ENCODE results near the gene PLEKHO2.
A peak's percentile ranks its signal among the peaks of the same experiment; 100 is the strongest.

Gene PLEKHO2

GRCh38 chr15:64858021-64858575 is 16.4 kb downstream of the PLEKHO2 start:
- DNase-seq = no peak

DNA sequence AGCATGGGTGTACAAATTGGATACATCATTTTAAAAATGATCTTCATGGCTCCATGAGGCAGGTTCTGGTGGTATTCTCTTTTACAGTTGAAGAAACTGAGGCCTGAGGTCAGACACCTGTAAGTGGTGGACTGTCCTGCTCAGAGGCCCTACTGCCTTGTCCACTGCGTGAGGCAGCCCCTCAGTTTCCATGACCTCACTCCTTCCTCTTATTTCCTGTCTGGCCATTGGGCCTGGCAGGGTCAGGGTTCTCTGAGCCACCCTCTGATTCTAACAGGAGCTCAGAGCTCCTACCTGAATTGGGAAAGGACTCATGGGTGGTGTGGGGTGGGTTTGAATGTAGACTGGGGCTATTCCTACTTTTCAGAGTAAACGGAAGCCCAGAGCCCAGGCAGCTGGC is 17.5 kb downstream of the PLEKHO2 start:
- no peak for DNase-seq

GRCh38 chr15:64861331-64861730 is 19.6 kb downstream of the PLEKHO2 start:
- no peak for DNase-seq

- DNase-seq = no peak
These were observed 20.2 kb downstream of the PLEKHO2 start for GRCh38 chr15:64861960-64862359.

DNA sequence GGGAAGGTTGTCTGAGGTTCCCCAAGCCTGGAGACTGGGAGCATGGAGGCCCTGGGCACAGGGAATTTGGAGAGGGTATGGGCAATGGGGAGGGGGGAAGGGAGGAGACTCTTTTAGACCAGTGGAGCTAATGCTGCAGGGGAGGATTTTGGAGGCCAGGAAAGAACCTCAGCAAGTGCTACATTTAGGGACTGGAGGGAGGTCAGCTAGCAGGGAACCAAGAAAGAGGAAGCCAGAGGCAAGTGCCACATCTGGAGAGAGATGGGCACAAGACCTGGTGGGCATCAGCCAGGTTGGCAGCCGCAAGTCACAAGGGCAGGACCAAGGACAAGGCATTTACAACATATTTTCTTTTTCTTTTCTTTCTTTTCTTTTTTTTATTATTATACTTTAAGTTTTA is 20.7 kb downstream of the PLEKHO2 start:
- DNase-seq = no peak

GRCh38 chr15:64864068-64864467 is 22.4 kb downstream of the PLEKHO2 start:
- DNase-seq = no peak

DNA sequence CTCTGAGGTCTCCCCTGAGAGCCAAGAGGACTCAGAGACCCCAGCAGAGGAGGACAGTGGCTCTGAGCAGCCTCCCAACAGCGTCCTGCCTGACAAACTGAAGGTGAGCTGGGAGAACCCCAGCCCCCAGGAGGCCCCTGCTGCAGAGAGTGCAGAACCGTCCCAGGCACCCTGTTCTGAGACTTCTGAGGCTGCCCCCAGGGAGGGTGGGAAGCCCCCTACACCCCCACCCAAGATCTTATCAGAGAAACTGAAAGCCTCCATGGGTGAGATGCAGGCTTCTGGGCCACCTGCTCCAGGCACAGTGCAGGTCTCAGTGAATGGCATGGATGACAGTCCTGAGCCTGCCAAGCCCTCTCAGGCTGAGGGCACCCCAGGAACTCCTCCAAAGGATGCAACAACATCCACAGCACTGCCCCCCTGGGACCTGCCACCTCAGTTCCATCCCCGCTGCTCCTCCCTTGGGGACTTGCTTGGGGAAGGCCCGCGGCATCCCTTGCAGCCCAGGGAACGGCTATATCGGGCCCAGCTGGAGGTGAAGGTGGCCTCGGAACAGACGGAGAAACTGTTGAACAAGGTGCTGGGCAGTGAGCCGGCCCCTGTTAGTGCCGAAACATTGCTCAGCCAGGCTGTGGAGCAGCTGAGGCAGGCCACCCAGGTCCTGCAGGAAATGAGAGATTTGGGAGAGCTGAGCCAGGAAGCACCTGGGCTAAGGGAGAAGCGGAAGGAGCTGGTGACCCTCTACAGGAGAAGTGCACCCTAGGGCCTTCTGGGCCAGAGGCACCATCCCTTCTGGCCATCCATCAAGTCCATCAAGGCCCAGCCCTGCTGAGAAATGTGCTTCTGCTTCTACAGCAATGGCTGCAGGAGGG is 23.6 kb downstream of the PLEKHO2 start:
- no peak for DNase-seq

GRCh38 chr15:64865998-64866520 is 24.3 kb downstream of the PLEKHO2 start:
- no peak for DNase-seq

- DNase-seq = no peak
These were observed 27.8 kb downstream of the PLEKHO2 start for GRCh38 chr15:64869501-64869900.

- no peak for DNase-seq
These were observed 28.6 kb downstream of the PLEKHO2 start for GRCh38 chr15:64870353-64870752.

DNA sequence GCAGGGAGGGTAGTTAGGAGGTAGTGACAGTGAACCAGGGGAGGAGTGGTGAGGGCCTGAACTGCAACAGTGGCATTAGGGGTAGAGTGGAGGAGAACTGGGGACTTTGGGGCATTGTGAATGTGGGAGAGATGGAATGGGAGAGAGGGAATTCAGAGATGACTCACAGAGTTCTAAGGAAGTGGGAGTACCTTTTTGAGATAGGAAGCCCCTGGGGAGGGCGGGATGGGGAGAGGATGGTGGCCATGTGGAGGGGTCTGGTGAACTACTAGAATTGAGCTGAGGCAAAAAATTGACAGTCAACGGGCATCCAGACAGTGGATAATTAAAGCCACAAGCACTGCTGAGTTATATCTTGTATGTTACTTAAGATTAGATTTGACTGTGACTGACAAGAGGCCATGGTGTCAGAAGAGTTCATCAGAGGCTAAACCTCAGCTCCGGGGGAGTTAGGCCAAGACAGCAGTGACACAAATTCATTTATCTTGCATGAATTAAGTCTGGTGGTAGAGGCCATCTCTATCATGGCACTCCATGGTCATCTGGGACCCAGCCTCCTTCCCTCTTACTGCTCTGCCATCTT is 34.0 kb downstream of the PLEKHO2 start:
- no peak for DNase-seq

DNA sequence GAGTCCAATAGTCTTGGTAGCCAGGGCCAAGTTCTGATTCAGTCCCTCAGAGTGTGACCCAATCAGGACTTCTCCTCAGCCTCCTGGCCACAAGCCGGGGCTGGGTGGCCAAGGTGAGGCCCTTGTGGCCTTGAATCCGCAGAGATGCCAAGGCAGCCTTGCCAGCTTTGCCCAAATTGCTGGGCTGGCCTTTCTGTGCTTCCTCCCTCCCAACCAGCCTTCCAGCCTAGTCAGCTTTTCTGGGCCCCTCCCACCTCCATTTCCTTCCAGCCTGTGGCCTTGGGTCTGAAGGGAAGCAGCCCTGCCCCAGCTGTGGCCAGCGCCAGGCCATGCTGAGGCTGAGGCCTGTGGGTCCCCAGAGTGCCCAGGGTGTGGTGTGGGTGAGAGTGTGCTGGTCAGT is 35.7 kb downstream of the PLEKHO2 start:
- DNase-seq = no peak

DNA sequence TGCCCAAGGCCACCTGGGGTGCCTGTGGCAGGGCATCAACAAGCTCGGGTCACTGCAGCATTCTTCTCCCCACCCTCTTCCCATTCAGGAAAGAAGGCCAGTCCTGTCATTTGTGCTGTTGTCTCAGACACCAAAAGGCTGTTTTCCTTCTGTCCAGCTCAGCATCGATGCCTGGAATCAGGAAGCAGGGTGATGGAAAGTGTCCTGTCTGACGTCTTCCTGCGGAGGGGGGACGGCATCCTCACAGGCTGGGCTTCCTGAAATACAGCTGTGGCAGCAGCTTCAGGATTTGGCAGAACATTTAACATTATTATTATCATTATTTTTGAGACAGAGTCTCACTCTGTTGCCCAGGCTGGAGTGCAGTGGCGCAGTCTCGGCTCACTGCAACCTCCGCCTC is 37.0 kb downstream of the PLEKHO2 start:
- no peak for DNase-seq

- peak; percentile 32 for DNase-seq
These were observed 41.4 kb downstream of the PLEKHO2 start for GRCh38 chr15:64883100-64883581.

DNA sequence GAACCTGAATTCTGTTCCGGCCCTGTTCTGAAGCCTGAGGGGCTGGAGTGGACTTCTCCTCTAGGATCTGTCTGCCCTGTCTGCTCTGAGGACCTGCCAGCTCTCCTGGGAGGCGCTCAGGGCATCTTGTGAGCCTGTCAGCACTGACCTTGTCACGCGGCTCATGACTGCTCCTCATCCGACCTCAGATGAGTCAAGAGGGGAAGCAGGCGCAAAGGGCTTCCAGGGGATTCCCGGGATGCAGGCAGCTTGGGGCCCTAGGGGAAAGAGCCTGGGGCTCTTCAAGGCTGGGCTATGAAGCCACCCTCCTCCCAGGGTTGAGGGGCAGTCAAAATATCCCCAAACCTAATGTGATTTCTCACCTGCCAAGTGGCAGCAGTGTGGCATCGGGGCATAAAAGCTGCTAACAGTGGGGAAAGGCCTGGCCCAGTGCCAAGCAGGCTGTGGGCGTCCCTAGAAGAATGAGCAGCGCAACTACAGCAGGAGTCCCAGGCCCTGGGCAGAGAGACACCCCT is 42.3 kb downstream of the PLEKHO2 start:
- no peak for DNase-seq

GRCh38 chr15:64884679-64885078 is 43.0 kb downstream of the PLEKHO2 start:
- no peak for DNase-seq

DNA sequence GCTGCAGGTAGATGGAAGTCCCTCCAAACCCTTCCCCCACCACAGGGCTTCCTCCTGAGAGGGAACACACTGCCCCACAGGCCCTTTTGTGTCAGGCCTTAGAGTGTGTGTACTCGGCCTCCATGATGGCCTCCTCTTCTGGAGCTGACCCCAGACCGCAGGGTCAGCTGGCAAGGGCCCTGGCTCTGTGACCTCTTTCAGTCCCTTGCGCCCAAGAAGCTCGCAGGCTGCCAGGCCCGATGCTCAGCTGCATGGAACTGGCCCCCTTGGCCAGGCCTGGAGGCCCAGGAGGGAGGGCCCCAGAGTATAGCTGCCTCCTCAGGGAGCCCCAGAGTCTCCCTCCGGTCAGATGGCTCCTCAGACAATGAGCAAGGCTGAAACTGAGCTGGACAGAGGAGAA is 46.6 kb downstream of the PLEKHO2 start:
- DNase-seq = no peak

GRCh38 chr15:64891561-64891960 is 49.8 kb downstream of the PLEKHO2 start:
- DNase-seq = no peak

DNA sequence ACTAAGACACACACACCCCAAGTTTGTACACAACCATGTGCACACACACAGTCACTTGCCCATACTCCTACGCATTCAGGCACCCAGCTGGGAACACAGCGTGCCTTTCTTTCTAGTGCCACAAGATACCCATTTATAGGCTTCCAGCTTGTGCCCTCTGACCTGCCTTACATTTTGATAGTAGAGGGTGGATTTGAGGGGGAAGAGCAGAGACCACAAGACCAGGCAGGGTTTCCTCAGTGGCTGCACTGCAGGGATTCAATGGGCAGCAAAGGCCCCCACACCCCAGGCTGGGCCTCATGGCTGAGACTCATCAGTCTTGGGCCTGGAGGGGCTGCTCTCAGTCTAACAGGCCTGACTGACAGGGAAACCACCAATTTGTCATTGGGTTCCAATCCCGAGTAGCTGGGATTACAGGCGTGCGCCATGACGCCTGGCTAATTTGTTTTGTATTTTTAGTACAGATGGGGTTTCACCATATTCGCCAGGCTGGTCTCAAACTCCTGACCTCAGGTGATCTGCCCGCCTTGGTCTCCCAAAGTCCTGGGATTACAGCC is 51.2 kb downstream of the PLEKHO2 start:
- DNase-seq = no peak

- DNase-seq = peak; percentile 97
These were observed 52.0 kb downstream of the PLEKHO2 start for GRCh38 chr15:64893481-64894394.

- no peak for DNase-seq
These were observed 52.8 kb downstream of the PLEKHO2 start for GRCh38 chr15:64894395-64895056.
